GM12892 (cell line): Measurements from ENCODE around the gene MAGI3.

ENCODE experiments used
- POLR2A ChIP-seq: IDR thresholded peaks from 2 replicates; pipeline ENCODE4 v1.6.1; 2011; ENCODE audit warnings: low read depth, low read length, control low read depth
- POLR2AphosphoS5 ChIP-seq: IDR thresholded peaks from 2 replicates; pipeline ENCODE4 v1.6.1; 2011; ENCODE audit warnings: low read depth, low read length, control low read depth
- TAF1 ChIP-seq: IDR thresholded peaks from 2 replicates; pipeline ENCODE4 v1.6.1; 2011; ENCODE audit warnings: low read depth, mild to moderate bottlenecking, control low read depth, low read length, borderline replicate concordance

- no peak for TF ChIP-seq POLR2A
- no peak for TF ChIP-seq POLR2AphosphoS5
- no peak for TF ChIP-seq TAF1
Measured at GRCh38 chr1:113677250-113678158, 287.2 kb downstream of the MAGI3 start.
